Stomach smooth muscle (tissue), 2 donors: ENCODE measurements around the gene MRPS2.

Source experiments
- H3K27ac ChIP-seq: one replicate; pipeline ENCODE4 v1.7.0; 2013; ENCODE audit warnings: mild to moderate bottlenecking, low read length, inconsistent platforms
- H3K27me3 ChIP-seq, 2 donors: one replicate each; pipeline ENCODE4 v1.7.0; 2013; ENCODE audit warnings: low read length in 2 of 2; ENCODE audit not compliant: insufficient read depth in 2 of 2, control insufficient read depth in 1 of 2
- H3K36me3 ChIP-seq, 2 donors: one replicate each; pipeline ENCODE4 v1.7.0; 2013; ENCODE audit warnings: low read length in 2 of 2; ENCODE audit not compliant: control insufficient read depth in 2 of 2, insufficient read depth in 2 of 2
- H3K4me1 ChIP-seq: one replicate; pipeline ENCODE4 v1.7.0; 2013; ENCODE audit warnings: low read length; ENCODE audit not compliant: control insufficient read depth, insufficient read depth
- H3K4me3 ChIP-seq, 2 donors: one replicate each; pipeline ENCODE4 v1.7.0; 2013; ENCODE audit warnings: low read length in 2 of 2
- H3K9ac ChIP-seq, 2 donors: one replicate each; pipeline ENCODE4 v1.7.0; 2013; ENCODE audit warnings: low read length in 2 of 2, mild to moderate bottlenecking in 1 of 2
- H3K9me3 ChIP-seq, 2 donors: one replicate each; pipeline ENCODE4 v1.7.0; 2013; ENCODE audit warnings: low read length in 2 of 2; ENCODE audit not compliant: control insufficient read depth in 2 of 2
- donor health status: healthy.
- donor health status: Pancreatic carcinoma.

MRPS2 gene

DNA sequence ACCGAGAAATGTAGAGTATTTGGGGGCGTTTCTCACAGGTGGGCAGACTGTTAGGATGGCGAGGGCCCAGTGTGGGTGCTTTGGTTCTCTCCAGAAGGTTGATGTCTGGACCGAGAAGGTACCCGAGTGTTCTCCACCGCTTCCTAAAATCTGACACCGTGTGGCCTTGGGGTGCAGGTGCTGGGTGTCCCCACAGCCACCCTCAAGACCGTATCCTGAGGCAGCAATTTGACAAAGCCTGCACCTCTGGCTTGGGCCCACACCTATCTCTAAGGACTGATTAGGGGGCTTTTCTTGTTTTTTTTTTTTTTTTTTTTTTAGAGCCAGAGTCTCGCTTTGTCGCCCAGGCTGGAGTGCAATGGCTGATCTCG, 19.6 kb upstream of the MRPS2 start:
- Histone ChIP-seq H3K9me3 (no peaks in the 10 kb centered on the region), H3K27me3 (no peaks in the 10 kb centered on the region), H3K27ac (no peak overlapping the region)

DNA sequence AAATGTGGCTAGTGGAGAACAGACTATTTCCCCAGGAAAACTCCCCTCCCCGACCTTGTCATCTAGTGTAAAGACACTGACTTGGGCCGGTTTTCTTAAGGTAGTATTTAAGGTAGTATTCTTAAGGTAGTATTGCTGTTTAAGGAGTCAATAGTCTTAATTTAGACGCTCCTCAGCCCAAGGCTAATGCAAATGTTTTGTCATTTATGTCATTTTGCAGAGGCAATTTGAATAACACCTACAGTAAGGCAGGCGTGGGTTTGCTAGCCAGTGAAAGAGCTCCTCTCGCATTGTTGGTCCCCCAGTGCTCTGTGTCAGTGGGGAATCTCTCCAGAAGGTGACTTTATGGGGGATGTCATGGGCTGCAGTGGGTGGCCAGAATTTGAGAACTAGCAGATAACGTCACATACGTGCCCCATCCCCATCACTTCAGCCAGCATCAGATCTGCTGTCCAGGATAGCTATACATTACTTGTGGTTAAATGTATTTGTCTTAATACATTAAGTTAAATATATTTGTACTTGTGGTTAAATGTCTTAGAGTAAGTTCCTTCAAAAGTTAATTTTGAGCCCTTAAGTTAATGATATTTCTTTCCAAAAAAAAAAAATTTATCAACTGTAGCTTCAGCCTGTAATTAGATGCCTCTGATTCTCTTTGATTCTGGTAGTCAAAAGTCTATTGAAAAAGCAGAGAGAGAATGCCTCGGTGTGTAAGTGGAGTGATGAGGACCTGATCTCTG, 18.3 kb upstream of the MRPS2 start:
- Histone ChIP-seq H3K9ac (no peak overlapping the region), H3K4me1 (peaks cover 16% of the 10 kb centered on the region), H3K27me3 (no peaks in the 10 kb centered on the region), H3K36me3 (peaks cover 7 to 18% of the 10 kb centered on the region in 2 donors), H3K9me3 (no peaks in the 10 kb centered on the region), H3K27ac (no peak overlapping the region), H3K4me3 (no peak overlapping the region)

More for the DNA sequence above, 19.6 kb upstream of the MRPS2 start:
- Histone ChIP-seq H3K9ac (peak overlapping the region; percentile 55 to 62), H3K4me1 (peaks cover 16% of the 10 kb centered on the region), H3K4me3 (peak overlapping the region; percentile 40 to 78), H3K36me3 (peaks cover 7 to 12% of the 10 kb centered on the region in 2 donors)

GRCh38 chr9:135484460-135485277, 15.8 kb upstream of the MRPS2 start:
- H3K36me3 ChIP-seq: peaks cover 10 to 25% of the 10 kb centered on the region in 2 donors
- no peak overlapping the region for H3K9ac ChIP-seq
- peaks cover 10% of the 10 kb centered on the region for H3K4me1 ChIP-seq
- no peak overlapping the region for H3K27ac ChIP-seq
- no peaks in the 10 kb centered on the region for H3K9me3 ChIP-seq
- H3K27me3 ChIP-seq: no peaks in the 10 kb centered on the region
- H3K4me3 ChIP-seq: no peak overlapping the region

- Histone ChIP-seq H3K4me1 (peaks cover 8% of the 10 kb centered on the region), H3K27me3 (no peaks in the 10 kb centered on the region), H3K9me3 (no peaks in the 10 kb centered on the region), H3K4me3 (no peak overlapping the region), H3K36me3 (peaks cover 10 to 27% of the 10 kb centered on the region in 2 donors), H3K9ac (no peak overlapping the region), H3K27ac (no peak overlapping the region)
Observed at GRCh38 chr9:135485385-135485784, 15.1 kb upstream of the MRPS2 start.

GRCh38 chr9:135485832-135486231, 14.7 kb upstream of the MRPS2 start:
- Histone ChIP-seq H3K4me1 (peaks cover 4% of the 10 kb centered on the region), H3K27ac (no peak overlapping the region), H3K4me3 (no peak overlapping the region), H3K27me3 (no peaks in the 10 kb centered on the region), H3K9ac (no peak overlapping the region), H3K9me3 (no peaks in the 10 kb centered on the region), H3K36me3 (peaks cover 10 to 27% of the 10 kb centered on the region in 2 donors)

- H3K36me3 ChIP-seq: peaks cover 10 to 27% of the 10 kb centered on the region in 2 donors
Observed at GRCh38 chr9:135486267-135487065, 14.0 kb upstream of the MRPS2 start.

DNA sequence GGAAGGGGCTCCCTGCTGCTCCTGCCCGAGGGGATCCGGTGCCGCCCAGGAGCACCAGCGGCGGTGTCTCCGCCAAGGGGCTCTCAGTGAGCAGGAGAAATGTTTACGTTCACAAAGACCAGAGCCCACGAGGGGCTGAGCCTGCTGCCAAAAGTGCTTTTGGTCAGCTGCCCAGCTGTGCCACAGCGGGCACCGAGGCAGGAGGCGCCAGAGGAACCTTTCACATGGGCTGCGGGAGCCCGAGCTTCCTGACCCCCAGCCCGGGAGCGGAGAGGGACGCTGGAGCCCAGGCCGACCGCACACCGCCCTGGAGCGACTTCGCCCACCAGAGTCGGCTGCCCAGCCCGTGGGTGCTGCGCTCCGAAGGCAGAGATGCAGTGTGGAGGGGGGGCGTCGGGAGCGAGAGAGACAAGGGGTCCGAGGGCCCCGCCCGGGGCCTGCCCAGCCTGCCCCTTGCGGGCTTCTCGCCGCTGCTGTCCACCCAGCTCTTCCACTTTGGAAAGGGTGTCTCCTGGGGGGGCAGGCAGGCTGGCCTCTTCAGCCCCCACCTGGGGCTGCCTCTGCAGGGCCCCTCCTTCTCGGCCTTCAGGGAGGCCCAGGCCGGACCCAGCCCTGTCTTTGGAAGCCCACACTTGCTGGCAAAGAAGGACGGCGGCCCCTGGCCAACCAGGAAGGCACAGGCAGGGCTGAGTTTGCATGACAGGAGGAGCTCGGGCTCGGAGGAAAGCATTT, 13.0 kb upstream of the MRPS2 start:
- H3K27me3 ChIP-seq: no peaks in the 10 kb centered on the region
- H3K4me3 ChIP-seq: no peak overlapping the region
- H3K9ac ChIP-seq: no peak overlapping the region
- peaks cover 10 to 27% of the 10 kb centered on the region in 2 donors for H3K36me3 ChIP-seq
- no peaks in the 10 kb centered on the region for H3K9me3 ChIP-seq
- H3K27ac ChIP-seq: no peak overlapping the region
- no peaks in the 10 kb centered on the region for H3K4me1 ChIP-seq

More at GRCh38 chr9:135486267-135487065, 14.0 kb upstream of the MRPS2 start:
- Histone ChIP-seq H3K9ac (no peak overlapping the region), H3K27me3 (no peaks in the 10 kb centered on the region), H3K4me1 (no peaks in the 10 kb centered on the region), H3K27ac (no peak overlapping the region), H3K9me3 (no peaks in the 10 kb centered on the region), H3K4me3 (no peak overlapping the region)

DNA sequence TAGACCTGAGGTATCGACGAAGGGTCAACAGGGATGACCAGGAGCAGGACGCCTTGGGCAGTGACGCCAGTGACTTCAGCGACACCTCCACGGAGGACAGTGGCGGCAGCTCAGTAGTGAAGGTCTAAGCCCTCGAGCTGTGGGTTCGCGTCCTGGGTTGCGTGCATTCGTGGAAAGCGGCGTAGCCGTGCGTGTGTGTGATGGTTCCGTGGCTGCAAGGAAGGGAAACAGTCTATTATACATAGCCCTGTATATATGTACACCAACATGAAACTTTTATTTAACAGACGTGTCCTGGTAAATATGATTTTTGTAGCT, 12.5 kb upstream of the MRPS2 start:
- Histone ChIP-seq H3K9me3 (no peaks in the 10 kb centered on the region), H3K4me1 (no peaks in the 10 kb centered on the region), H3K27me3 (no peaks in the 10 kb centered on the region), H3K36me3 (peaks cover 10 to 27% of the 10 kb centered on the region in 2 donors), H3K27ac (no peak overlapping the region), H3K9ac (no peak overlapping the region), H3K4me3 (no peak overlapping the region)

GRCh38 chr9:135488527-135488926, 12.0 kb upstream of the MRPS2 start:
- H3K36me3 ChIP-seq: peaks cover 10 to 27% of the 10 kb centered on the region in 2 donors

More at GRCh38 chr9:135488527-135488926, 12.0 kb upstream of the MRPS2 start:
- no peak overlapping the region for H3K4me3 ChIP-seq
- no peaks in the 10 kb centered on the region for H3K9me3 ChIP-seq
- H3K27me3 ChIP-seq: no peaks in the 10 kb centered on the region
- H3K4me1 ChIP-seq: no peaks in the 10 kb centered on the region
- H3K9ac ChIP-seq: no peak overlapping the region
- no peak overlapping the region for H3K27ac ChIP-seq
